Measurements from ENCODE around the gene C11orf98. TPM values are rescaled to one million over a fixed set of nuclear protein-coding genes. Genes with fewer than 3 reads are reported as not detected.
"Not testable (repeated sequence)": the region's sequence is repeated elsewhere in the genome, so short reads cannot be mapped to it uniquely, and the experiment has no call there.

The C11orf98 gene
- total RNA-seq, 1 donor from 2014 or later = 76.5 TPM

DNA sequence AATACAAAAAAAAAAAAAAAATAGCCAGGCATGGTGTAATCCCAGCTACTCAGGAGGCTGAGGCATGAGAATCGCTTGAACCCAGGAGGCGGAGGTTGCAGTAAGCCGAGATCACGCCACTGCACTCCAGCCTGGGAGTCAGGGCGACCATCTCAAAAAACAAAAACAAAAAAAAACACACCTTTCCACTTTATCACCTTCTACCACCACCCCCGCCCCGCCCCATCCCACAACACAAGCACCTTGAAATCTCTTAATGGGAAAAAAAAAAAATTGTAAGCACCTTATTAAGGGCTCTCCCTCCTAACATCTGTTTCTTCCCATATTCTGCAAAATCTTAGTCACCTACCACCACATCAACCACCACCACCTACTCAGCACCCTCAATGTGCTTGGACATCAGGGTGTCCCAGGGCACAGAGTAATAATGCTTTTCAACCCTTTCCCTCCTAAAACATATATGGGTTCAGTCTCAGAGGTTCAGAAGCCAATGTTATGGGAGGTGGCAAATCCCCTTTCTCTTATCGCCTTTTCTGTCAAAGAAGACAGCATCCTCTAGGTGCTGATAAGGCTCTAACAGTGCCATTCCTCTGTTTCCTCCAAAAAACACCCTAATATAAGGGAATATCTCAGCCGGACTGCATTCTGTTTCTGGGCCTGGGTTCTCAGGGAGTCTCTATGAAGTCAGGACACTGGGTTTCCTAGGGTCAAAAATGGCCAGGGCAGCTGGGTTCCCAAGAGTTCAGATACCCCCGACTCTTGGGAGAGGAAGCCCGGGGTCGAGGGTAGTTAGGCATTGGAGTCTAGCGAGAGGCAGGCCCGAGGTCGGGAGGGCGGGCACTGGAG, 12.6 kb downstream of the C11orf98 start:
- peak overlapping the region; percentile 85 for H3K4me3 ChIP-seq (ENCODE audit: low read depth, low read length)
- no peaks in the 10 kb centered on the region for H3K27me3 ChIP-seq (ENCODE audit: control insufficient read depth, insufficient read depth, low read length)
- TF ChIP-seq, protein P1, sequence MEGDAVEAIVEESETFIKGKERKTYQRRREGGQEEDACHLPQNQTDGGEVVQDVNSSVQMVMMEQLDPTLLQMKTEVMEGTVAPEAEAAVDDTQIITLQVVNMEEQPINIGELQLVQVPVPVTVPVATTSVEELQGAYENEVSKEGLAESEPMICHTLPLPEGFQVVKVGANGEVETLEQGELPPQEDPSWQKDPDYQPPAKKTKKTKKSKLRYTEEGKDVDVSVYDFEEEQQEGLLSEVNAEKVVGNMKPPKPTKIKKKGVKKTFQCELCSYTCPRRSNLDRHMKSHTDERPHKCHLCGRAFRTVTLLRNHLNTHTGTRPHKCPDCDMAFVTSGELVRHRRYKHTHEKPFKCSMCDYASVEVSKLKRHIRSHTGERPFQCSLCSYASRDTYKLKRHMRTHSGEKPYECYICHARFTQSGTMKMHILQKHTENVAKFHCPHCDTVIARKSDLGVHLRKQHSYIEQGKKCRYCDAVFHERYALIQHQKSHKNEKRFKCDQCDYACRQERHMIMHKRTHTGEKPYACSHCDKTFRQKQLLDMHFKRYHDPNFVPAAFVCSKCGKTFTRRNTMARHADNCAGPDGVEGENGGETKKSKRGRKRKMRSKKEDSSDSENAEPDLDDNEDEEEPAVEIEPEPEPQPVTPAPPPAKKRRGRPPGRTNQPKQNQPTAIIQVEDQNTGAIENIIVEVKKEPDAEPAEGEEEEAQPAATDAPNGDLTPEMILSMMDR (IDR thresholded peaks at IDR 0.05; ENCODE audit: insufficient read depth, low read length, poor library complexity, severe bottlenecking) = no peak
- peaks cover 1% of the 10 kb centered on the region for H3K36me3 ChIP-seq (ENCODE audit: control insufficient read depth, insufficient read depth, low read length)
- no peak for DNase-seq (ENCODE audit: low read depth)

DNA sequence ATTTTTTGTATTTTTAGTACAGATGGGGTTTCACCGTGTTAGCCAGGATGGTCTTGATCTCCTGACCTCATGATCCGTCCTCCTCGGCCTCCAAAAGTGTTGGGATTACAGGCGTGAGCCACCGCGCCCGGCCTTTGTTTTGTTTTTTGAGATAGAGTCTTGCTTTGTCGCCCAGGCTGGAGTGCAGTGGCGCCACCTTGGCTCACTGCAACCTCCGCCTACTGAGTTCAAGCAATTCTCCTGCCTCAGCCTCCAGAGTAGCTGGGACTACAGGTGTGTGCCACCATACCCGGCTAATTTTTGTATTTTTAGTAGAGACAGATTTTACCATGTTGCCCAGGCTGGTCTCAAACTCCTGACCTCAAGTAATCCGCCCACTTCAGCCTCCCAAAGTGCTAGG, 14.7 kb downstream of the C11orf98 start:
- not testable (repeated sequence) for H3K4me3 ChIP-seq (ENCODE audit: low read depth, low read length); H3K36me3 ChIP-seq (ENCODE audit: control insufficient read depth, insufficient read depth, low read length); DNase-seq (ENCODE audit: low read depth); H3K27me3 ChIP-seq (ENCODE audit: control insufficient read depth, insufficient read depth, low read length)

DNA sequence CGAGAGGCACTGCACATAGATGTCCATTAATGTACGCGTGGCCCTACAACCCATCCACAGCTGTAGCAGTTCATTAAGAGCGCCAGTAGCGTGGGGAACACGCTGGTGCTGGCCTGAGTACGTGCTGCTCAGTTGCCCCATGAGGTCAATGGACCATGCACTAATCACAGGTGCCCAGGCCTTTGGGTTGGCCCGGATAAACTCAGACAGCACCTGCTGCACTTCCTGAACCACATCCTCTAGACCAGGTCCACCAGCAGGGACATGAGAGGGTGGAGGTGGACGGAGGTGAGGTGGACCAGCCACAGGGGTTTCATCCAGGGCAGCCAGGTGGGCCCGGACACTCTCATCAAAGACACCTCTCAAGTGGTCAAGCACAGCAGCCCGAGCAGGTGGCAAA, 15.5 kb downstream of the C11orf98 start:
- Histone ChIP-seq H3K36me3 (ENCODE audit: control insufficient read depth, insufficient read depth, low read length) (peaks cover 1% of the 10 kb centered on the region), H3K4me3 (ENCODE audit: low read depth, low read length) (no peak overlapping the region), H3K27me3 (ENCODE audit: control insufficient read depth, insufficient read depth, low read length) (no peaks in the 10 kb centered on the region)
- TF ChIP-seq, protein P1 (IDR thresholded peaks at IDR 0.05; ENCODE audit: insufficient read depth, low read length, poor library complexity, severe bottlenecking) = no peak
- DNase-seq (ENCODE audit: low read depth) = no peak

DNA sequence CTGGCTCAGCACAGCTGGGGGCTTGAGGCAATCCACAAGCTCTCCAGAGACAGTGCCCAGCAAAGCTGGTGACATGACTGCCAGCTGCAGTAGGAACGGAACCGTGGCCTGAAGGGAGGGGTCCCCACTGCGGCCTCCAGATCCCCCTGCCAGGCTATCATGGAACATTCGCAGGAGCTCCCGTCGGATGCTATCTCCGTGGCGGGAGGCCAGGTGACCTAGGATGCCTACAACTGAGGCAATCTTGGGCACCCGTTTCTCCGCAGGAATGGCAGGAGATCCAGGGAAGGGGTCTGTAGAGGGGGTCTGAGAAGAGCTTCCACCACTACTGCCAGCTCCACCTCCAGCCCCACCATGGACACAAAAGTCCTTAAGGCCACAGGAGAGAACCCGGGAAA, 16.0 kb downstream of the C11orf98 start:
- TF ChIP-seq, protein P1 (IDR thresholded peaks at IDR 0.05; ENCODE audit: insufficient read depth, low read length, poor library complexity, severe bottlenecking) = no peak
- H3K4me3 ChIP-seq (ENCODE audit: low read depth, low read length) = no peak overlapping the region
- DNase-seq (ENCODE audit: low read depth) = no peak
- peaks cover 1% of the 10 kb centered on the region for H3K36me3 ChIP-seq (ENCODE audit: control insufficient read depth, insufficient read depth, low read length)
- H3K27me3 ChIP-seq (ENCODE audit: control insufficient read depth, insufficient read depth, low read length) = no peaks in the 10 kb centered on the region

DNA sequence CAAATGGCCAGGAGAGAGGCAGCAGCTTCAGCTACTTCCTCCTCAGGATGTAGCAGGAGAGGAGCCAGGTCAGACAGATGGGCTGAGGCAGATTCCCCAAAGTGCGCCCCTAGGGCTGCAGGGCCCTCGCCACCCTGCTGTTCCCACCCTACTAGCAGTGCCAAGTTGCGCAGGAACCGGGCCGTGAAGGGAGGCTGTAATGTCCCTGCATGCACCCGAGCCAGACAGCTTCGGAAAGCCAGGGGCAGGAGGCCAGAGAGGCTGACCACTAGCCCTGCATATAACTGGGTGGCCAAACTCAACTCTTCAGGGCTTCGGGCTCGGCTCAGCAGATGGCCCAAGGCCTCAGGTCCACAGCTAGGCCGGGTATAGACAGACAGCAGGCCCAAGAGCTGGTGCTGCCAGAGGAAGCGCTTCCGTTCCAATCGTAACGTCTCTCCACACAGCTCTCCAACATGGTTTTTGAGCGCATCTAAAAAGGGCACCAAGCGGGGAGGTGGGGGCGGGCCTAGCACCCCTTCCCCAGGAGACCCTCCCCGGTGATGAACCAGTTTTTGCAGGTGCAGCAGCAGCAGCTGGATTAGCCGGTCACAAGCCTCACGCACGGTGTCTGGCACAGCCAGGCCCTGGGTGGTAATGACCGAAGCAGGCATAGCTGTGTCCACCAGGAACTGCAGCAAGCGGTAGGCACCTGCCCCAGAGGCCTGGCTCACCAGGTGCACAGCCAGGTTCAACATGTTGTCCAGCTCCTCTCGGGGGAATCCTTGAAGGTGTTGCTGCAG, 16.6 kb downstream of the C11orf98 start:
- H3K27me3 ChIP-seq (ENCODE audit: control insufficient read depth, insufficient read depth, low read length) = no peaks in the 10 kb centered on the region
- H3K4me3 ChIP-seq (ENCODE audit: low read depth, low read length) = no peak overlapping the region
- DNase-seq (ENCODE audit: low read depth) = no peak
- peaks cover 1% of the 10 kb centered on the region for H3K36me3 ChIP-seq (ENCODE audit: control insufficient read depth, insufficient read depth, low read length)
- TF ChIP-seq, protein P1 (IDR thresholded peaks at IDR 0.05; ENCODE audit: insufficient read depth, low read length, poor library complexity, severe bottlenecking) = no peak

DNA sequence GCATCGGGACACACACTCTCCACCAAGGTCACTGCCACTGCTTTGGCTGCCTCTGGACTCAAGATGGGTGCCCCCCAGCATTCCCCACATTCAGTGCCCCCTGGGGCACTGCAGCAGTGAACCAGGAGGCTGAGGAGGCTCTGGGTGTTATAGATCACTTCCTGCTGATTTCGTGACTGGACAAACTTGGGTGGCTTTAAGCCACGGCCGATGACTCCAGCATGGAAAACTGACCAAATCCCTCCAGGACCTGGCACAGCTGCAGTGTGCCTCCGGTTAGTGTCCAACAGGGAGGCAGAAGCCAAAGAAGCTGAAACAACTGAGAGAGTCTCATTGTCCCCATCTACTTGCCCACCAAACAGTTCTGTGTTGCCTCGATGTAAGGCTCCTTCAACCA, 17.4 kb downstream of the C11orf98 start:
- TF ChIP-seq, protein P1 (IDR thresholded peaks at IDR 0.05; ENCODE audit: insufficient read depth, low read length, poor library complexity, severe bottlenecking) = no peak
- no peak for DNase-seq (ENCODE audit: low read depth)
- no peak overlapping the region for H3K4me3 ChIP-seq (ENCODE audit: low read depth, low read length)
- peaks cover 1% of the 10 kb centered on the region for H3K36me3 ChIP-seq (ENCODE audit: control insufficient read depth, insufficient read depth, low read length)
- no peaks in the 10 kb centered on the region for H3K27me3 ChIP-seq (ENCODE audit: control insufficient read depth, insufficient read depth, low read length)
